ENCODE data around the gene DNAJC1.

The DNAJC1 gene

DNA sequence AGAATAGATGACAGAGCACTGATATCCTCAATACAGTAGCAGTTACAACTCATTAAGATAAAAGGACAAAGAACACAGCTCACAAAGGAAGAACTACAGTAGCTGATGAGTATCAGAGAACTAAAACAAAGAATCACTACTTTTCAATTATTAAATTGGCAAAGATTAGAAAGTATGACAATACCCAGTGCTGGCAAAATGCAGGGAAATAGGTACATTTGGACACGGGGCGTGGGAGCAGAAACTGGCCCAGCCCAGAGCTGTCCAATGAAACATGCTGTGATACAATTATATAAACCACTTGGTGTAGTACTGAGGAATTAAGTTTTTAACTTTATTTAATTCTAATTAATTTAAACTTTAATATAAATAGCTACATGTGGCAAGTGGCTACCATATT, 243.2 kb downstream of the DNAJC1 start:
- no peak for DNase-seq (ENCODE audit: low spot score)

DNA sequence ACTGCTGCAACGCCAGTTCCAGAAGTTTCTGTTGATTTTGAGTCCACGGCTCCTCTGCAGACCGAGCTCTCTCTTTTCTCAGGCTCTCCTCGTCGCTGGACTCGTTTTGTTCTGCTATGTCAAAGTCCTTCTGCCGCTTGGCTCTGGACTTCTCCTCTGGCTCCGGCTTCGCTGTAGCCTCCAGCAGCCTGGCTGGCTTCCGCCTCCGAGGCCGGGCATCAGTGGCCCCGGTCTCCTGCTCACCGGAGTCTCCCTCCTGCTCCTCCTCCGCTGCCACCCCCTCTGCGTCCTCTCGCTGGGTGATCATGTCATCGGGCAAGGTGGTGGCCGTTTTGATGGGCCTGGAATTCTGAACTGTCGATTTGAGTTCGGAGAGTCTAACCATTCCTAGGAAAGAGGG, 244.3 kb downstream of the DNAJC1 start:
- DNase-seq (ENCODE audit: low spot score) = no peak

DNA sequence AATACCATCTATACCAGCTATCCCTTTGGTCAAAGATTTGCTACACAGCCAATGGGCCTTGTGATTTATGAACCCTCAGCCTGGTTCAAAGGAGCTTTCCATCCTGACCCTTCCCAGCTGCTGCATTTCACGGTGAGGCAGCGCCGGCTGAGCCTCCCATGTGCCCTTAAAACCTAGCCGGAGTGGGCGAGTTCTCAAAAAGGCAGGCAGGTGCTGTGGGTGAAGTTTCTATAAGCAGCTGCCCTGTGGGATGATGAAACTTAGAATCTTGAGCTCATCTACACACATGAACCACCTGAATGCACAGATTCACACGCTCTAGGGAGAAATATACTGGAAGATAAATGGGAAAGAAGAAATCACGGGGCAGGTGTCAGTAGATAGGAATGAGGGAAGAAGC, 244.8 kb downstream of the DNAJC1 start:
- no peak for DNase-seq (ENCODE audit: low spot score)

DNA sequence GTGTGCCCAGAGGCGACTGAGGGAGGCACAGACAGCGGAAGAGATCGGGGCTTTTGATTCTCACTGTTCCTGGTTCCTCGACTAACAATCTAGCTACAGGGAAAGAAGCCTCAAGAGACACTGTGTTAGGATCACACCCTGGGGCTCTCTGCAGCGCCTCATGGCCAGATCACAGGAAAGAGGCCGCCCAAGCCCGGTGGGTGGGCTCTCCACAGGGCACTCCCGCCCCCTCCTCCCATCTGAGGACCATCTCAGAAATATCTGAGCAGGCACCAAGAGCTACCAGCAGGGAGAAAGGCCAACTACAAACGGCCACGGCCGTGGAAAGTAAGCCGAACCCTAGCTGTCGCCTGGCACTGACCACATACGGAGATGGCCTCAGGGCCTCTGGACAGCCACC, 245.3 kb downstream of the DNAJC1 start:
- no peak for DNase-seq (ENCODE audit: low spot score)

DNA sequence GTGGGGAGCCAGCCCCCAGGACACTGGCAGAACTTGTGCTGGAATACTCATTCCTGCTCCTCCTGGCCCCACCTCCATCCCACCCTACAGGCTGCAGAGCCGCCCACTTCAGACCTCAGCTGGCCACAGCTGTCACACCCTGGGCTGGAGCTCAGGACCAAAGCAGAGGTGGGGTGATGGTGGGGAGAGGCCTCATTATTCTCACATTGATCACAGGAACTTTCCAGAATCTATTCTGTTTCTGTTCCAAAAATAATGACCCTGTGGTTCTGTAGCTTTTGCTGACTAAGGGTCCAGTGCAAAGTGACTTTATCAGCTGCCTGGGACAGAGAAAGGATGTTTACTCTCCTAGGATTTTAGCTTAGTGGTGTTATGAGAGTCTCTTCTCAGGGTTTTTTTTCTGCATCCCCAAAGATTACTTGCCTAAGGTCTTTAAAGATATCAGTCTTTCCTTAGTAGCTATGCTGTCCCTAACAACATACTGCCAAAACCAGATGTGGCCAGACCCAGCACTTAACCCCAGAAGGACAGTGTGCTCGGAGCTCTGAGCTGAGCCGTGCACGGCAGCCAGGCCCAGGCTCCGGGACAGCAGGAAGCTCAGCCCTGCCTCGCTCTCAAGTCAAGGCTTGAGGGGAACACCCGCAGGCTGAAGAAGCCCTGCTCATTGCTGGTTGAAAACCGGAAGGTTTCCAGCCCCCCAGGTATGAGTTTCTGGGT, 246.2 kb downstream of the DNAJC1 start:
- DNase-seq (ENCODE audit: low spot score) = no peak

DNA sequence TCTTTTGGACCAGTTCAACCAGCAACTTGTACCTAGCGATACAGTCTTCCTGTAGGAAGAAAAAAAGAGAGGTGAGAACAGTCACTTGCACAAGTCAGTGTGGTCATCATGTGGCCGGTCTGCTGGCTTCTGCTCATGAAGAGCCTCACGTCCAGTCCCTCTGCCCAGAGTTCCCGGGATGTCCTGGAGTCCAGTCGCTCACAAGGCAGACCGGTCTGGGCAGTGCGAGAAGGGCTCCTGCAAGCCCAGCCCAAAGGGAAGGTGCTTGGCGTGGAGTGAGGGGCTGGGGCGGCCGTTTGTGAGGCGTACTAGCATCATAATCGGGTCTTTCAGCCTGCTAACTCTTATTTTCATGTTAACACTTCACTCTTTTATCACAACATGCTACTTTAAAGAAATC, 246.8 kb downstream of the DNAJC1 start:
- no peak for DNase-seq (ENCODE audit: low spot score)

DNA sequence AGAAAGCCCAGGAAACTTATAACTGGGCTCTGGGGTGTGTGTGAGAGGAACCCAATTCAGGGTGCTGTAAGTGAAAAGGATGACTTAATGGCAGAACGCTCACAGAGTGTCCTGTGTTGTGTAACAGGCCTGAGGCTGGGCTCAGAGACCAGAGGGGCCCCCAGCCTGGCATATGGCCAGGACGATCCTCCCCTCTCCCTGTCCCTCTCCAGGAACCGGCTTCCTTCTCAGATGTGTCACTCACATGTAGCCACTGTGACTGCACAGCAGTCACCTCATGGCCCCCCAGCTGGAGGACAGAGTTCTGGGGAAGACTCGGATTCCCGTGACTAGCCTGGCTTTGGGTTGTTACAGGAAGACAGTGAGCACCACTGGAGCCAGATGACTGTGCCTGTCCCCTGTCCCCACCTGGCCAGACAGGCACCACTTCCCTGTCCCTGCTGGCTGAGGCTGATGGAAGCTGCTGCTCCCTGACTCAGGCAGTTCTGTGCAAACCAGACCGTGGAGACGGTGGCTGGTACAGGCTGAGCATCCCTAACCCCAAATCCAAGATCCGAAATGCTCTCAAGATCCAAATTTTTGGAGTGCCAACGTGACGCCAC, 249.0 kb downstream of the DNAJC1 start:
- no peak for DNase-seq (ENCODE audit: low spot score)

DNA sequence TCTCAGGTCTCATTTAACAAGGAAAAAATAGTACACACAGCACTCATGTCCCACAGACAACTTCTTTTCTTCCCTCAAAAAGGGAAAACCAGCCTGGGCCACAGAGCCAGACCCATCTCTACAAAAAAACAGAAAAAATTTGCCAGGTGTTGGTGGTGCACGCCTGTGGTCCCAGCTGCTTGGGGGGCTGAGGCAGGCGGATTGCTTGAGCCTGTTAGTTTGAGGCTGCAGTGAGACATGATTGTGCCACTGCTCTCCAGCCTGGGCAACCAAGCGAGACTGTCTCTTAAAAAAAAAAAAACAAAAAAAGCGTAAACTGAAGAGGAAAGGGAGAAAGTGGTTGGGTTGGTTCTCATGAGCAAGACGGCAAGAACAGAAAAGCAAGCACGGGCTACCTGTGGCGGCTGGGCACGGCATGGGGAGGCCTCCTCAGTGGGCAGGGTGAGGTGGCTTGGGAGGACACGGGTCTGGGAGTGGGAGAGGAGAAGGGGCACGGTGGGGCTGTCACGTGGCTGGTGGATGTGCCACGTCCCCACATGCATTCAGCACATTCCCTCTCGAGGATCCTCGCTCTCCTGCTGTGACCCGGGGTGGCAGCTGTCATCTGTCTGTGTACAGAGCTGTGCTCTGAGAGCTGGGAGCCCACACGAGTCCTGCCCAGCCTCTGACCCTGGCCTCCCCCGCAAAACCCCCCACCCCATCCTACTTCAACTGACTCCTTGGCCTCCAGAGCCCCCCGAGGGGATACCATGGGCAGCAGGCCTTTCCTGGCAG, 249.8 kb downstream of the DNAJC1 start:
- DNase-seq (ENCODE audit: low spot score) = no peak

DNA sequence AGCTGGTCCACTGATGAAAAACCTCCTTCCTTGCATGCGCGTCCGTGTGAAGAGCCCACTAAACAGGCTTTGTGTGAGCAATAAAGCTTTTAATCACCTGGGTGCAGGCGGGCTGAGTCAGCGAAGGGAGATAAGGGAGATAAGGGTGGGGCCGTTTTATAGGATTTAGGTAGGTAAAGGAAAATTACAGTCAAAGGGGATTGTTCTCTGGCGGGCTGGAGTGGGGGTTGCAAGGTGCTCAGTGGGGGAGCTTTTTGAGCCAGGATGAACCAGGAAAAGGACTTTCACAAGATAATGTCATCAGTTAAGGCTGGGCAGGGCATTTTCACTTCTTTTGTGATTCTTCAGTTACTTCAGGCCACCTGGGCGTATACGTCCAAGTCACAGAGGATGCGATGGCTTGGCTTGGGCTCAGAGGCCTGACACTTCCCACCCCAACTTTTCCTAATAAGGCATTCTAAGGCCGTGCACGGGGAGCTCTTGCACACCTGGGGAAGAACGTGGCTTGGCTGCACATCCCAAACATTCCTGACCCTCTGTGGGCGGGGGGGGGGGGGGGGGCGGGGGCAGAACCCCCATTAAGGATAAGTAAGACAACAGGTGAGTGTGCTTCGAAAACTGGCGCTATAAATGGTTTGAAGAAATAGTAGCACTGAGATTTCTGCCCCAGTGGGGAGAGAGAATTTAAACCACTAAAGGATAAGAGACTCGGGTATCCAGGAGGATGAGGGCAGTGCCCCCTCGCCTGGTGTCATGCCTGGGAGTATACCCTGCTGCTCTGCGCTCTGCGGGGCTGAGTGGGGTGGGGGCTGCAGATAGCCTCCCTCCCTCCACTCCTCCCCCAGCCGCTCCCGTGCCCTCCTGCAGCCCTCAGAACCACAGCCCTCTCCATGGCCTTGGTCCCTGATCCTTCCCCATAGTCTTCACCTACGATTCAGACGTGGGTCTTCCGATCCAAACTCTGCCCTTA, 251.9 kb downstream of the DNAJC1 start:
- DNase-seq (ENCODE audit: low spot score) = no peak

DNA sequence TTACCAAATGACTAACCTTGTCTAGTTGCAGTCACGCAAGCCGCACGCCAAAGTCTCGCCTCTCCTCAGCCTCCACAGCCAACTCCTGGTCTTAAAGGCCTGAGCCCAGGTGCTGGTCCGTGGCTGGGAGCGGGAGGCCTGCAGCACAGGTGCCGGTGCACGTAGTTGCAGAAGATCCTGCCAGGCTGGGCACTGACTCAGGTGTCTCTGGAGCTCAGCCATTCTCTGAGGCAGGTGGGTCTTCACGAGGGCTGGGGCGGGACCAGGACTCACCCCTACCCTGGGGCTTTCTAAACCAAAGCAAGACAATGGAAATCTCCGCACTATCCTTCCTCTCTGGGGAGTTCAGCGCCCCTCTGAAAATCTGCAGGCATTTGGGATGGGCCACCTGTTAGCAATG, 253.1 kb downstream of the DNAJC1 start:
- DNase-seq (ENCODE audit: low spot score) = no peak

DNA sequence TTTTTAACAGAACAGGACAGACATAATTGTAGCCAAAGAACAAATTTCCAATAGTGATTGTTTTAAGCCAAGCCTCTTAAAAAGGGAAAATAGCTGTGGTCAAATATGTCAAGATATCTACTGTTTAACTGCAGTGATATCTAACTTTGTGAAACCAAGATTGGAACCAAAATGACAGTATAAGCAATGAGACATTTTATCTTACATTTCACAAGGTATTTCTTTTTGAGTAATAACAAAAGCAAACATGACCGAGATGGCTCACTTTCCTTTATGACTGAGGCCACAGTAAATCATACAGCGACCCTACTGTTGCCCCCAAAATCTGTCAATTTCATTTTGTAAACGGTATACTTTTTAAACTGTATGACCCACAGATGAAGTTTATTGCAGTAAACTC, 253.7 kb downstream of the DNAJC1 start:
- DNase-seq (ENCODE audit: low spot score) = no peak

DNA sequence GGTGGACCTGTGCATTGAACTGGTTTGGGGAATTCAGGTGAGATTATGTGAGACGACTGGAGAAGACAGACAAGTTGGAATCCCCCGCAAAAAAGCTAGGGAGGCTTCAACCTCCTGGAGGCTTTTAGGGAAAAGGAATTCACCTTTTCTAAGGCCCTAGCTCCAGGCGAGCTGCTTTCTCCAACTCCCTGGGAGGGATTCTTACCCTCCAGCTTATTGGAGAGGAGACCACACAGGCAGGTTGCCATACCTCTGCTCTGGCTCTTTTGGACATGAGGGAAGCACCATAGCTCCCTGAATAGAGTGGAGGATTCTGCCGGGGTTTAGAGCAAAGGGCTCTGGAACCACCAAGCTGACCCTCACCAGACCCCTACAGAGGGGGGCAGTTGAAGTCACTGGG, 255.7 kb downstream of the DNAJC1 start:
- no peak for DNase-seq (ENCODE audit: low spot score)

DNA sequence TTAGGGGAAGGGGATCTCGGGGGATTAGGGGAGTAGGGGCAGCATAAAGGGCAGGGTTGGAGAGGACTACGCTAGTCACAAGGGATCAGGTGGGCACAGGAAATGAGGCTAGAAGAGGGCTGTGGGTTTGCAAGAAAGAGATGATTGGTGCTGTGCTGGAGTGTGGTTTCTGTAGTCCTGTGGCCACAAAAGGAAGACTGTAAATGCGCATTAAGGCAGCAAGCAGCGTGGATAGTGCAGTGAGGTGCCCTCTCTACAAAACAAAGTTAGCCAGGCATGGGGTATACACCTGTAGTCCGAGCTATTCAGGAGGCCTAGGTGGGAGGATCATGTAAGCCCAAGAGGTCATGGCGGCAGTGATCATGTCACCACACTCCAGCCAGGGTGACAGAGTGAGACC, 257.4 kb downstream of the DNAJC1 start:
- no peak for DNase-seq (ENCODE audit: low spot score)

DNA sequence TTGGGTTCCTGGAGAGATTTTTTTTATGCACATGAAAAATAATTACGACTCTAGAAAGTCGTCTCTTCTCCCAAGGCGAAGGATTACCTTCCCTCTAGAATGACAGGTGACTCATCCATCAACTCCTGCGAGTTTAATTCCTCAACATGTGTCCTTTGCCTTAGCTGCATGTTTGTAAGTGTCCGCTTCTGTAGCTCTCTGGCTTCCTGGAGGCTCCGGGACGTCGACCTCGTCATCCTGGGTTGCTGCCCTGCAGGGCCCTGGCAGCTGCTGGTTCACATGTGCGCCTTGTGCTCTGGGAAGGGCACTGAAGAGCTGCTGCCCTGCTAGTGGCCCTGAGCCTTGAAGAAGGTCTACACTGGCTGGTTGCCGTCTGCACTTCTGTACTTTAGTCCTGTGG, 259.3 kb downstream of the DNAJC1 start:
- no peak for DNase-seq (ENCODE audit: low spot score)

DNA sequence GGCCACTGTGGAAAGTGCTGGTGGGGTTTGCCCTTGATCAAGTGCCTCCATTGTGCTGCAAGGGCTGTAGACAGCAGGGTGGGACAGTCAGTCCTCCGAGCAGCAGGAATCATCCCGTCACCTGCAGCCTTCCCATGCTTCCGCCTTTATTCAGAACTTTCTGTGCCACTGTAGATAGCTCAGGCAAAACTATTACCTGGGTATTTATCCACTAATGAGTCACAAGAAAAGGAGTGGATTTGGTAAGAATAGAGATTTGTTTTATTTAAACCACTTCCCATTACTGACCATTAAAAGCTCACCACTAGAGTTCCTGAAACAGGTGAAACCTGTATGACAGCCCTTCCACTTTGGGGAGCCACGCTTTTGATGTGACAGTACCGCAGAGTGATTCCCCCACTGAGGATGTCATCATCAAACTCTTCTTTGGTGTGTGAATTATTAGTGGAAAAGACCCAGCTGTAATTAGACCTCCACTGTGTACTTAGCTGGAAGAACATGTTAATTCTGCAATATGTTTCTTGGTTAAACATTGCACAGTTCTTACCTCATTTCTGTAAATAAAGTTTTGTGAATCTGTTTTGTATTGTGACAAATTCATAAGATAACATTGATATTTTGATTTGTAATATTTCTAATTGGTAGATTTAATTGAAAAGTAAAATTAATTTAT, 260.7 kb downstream of the DNAJC1 start:
- DNase-seq (ENCODE audit: low spot score) = no peak

DNA sequence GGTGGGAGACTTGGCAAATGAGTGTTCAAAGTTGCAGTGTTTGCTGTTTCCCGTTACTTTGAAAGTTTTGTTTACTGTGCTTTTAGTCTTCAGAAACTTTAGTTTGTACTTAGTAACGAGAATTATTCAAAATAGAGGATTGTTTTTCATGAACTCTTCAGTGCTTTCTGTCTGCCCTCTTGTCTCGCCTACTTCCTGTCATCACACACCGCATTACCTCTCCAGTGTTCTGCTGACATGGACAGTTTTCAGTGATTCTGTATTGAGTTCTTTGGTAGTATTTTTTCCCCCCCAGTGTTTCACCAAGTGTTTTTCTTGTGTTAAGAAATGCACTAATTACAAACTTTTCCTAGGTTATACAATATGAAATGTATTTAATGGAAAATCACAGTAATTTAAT, 262.5 kb downstream of the DNAJC1 start:
- no peak for DNase-seq (ENCODE audit: low spot score)

DNA sequence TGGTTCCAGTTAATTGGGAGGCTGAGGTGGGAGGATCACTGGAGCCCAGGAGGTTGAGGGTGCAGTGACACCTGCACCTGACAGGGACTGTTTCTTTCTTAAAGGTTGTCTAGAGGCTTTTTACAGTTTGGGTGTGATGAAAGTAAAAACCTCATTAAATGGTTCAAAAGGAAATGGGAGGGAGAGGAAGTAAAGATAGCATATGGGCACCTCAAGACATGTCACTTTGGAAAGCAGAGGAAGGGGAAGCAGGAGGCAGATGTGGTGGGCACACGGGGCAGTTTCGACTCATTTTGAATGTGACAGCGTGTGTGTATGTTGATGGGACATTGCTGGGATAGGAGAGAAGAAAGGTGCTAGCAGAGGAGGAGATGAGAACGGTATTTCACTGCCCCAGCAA, 266.4 kb downstream of the DNAJC1 start:
- no peak for DNase-seq (ENCODE audit: low spot score)

DNA sequence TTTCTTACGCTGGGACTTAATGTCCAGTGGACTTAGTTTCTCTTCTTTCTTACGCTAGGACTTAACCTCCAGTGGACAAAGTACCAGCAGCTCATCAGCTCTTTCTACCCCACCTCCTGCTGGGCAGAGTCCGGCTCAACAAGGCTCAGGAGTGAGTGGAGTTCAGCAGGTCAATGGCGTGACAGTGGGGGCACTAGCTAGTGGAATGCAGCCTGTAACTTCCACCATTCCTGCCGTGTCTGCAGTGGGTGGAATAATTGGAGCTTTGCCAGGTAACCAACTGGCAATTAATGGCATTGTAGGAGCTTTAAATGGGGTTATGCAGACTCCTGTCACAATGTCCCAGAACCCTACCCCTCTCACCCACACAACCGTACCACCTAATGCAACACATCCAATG, 269.8 kb downstream of the DNAJC1 start:
- DNase-seq (ENCODE audit: low spot score) = no peak

DNA sequence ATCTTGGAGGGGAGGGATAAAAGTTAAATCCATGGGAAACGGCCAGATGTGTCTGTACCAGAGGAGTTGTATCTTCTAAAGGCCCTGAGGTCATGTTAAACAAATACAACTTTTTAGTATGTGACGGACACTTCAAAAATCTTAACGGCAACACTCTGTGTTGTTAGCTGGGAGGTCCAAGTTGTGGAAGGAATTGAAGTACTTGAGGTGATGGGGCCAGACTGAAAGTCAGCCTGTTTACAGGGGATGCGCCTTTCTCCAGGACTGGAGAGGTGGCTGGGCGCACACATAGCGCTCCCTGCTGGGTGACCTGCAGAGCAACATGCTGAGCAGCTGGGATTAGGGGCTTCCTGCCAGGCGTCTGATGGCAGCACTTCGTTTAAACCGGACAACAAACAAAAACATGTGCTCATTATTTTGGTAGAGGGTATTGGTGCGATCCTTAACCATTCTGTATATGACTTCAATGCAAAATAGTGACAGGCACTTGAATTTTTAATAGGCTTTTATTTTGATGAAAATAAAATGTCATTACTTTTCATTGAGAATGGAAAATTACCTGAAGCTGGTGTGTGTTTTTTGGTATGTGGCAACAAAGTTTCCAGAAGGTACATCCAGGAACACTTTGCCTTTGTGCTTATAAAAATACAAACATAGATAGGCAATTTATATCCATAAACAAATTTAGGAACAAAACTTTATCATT, 271.3 kb downstream of the DNAJC1 start:
- DNase-seq (ENCODE audit: low spot score) = peak; percentile 4

DNA sequence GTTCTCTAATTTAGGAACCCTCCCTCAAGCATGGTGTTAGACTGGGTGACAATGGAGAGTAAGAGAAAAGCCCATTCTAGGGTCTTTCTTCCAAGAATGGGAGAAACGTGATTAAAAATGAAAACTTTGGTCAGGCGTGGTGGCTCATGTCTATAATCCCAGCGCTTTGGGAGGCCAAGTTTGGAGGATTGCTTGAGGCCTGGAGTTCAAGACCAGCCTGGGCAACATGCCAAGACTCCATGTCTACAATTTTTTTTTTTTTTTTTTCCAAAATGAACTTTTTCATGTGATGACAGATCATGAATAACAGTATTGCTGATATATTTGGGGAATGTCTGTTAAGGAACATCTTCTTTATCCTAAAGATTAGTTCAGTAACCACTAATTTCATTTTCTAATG, 274.9 kb downstream of the DNAJC1 start:
- DNase-seq (ENCODE audit: low spot score) = no peak
